GM12878 (cell line): ENCODE data around the gene CCL20.

ENCODE experiments used
- CHD1 ChIP-seq: IDR thresholded peaks from 2 replicates; pipeline ENCODE4 v1.6.1; 2012; ENCODE audit warnings: low read depth, low read length, improper control_type of control experiment
- CREB1 ChIP-seq: IDR thresholded peaks from 2 replicates; pipeline ENCODE4 v1.6.1; 2012; ENCODE audit warnings: low read depth, mild to moderate bottlenecking, inconsistent platforms
- DPF2 ChIP-seq: fragments of 450-650 bp; IDR thresholded peaks from 2 replicates; pipeline ENCODE4 v1.6.1; 2017; ENCODE audit warnings: mild to moderate bottlenecking
- KDM1A ChIP-seq: fragments of 200-600 bp; sonication (generic); IDR thresholded peaks from 2 replicates; pipeline ENCODE4 v1.6.1; 2016; ENCODE audit warnings: borderline replicate concordance
- LARP7 ChIP-seq: fragments of 450-650 bp; IDR thresholded peaks from 2 replicates; pipeline ENCODE4 v1.6.1; 2017; ENCODE audit warnings: mild to moderate bottlenecking
- SMC3 ChIP-seq: IDR thresholded peaks from 2 replicates; pipeline ENCODE4 v1.6.1; 2011; ENCODE audit warnings: low read length, improper control_type of control experiment, borderline replicate concordance
- SPI1 ChIP-seq: IDR thresholded peaks from 2 replicates; pipeline ENCODE4 v1.6.1; 2011; ENCODE audit warnings: low read depth, mild to moderate bottlenecking, low read length, moderate library complexity, borderline replicate concordance; ENCODE audit not compliant: insufficient read depth
- SREBF2 ChIP-seq: IDR thresholded peaks from 2 replicates; pipeline ENCODE4 v1.6.1; 2012; ENCODE audit warnings: mild to moderate bottlenecking, low read length
- STAT1 ChIP-seq: fragments of 450-650 bp; conservative IDR thresholded peaks from 2 replicates; pipeline ENCODE4 v1.6.1; 2014; ENCODE audit warnings: antibody characterized with exemption, mild to moderate bottlenecking
- ZNF274 ChIP-seq: IDR thresholded peaks from one replicate; pipeline ENCODE4 v1.8.0; 2011; ENCODE audit not compliant: insufficient read length, insufficient read depth
- ZSCAN29 ChIP-seq: fragments of 450-650 bp; IDR thresholded peaks from 2 replicates; pipeline ENCODE4 v1.6.1; 2017; ENCODE audit warnings: mild to moderate bottlenecking, moderate library complexity
- TF ChIP-seq, protein P1 (sequence below), 3 experiments: IDR thresholded peaks in 2 of 3; conservative IDR thresholded peaks in 1 of 3; 2 replicates each; pipeline ENCODE4 v1.5.1; 2011; ENCODE audit warnings: low read depth in 3 of 3, low read length in 3 of 3, mild to moderate bottlenecking in 3 of 3, control low read depth in 2 of 3, moderate library complexity in 2 of 3, inconsistent platforms in 1 of 3, mixed read lengths in 1 of 3; ENCODE audit not compliant: control insufficient read depth in 2 of 3, insufficient read depth in 1 of 3; ENCODE audit errors: extremely low read depth in 1 of 3
- TF ChIP-seq, protein P2 (sequence below): IDR thresholded peaks from 2 replicates; pipeline ENCODE4 v1.6.1; 2012; ENCODE audit warnings: low read depth, low read length, improper control_type of control experiment
- TF ChIP-seq, protein P3 (sequence below): IDR thresholded peaks from 2 replicates; pipeline ENCODE4 v1.6.1; 2012; ENCODE audit warnings: mild to moderate bottlenecking, low read depth, low read length

DNA sequence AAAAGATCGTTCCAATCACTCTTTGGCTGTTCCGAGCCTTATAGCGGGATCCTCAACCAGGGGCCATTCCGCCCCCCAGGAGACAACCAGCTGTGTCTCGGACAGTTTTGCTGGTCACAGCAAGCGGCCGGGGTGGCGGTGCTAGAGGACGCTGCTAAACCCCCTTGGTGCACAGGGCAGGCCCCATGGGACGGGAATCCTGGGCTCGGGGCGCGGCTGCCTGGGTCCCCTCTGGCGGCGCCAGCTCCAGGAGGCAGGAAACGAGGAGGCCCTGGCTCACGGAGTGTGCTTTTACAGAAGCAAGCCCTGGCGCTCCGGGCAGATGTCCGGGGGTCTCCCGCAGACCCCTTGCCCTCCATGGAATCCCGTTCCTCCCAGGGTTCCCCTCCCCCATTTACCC is 45.8 kb upstream of the CCL20 start:
- TF ChIP-seq, protein P1, sequence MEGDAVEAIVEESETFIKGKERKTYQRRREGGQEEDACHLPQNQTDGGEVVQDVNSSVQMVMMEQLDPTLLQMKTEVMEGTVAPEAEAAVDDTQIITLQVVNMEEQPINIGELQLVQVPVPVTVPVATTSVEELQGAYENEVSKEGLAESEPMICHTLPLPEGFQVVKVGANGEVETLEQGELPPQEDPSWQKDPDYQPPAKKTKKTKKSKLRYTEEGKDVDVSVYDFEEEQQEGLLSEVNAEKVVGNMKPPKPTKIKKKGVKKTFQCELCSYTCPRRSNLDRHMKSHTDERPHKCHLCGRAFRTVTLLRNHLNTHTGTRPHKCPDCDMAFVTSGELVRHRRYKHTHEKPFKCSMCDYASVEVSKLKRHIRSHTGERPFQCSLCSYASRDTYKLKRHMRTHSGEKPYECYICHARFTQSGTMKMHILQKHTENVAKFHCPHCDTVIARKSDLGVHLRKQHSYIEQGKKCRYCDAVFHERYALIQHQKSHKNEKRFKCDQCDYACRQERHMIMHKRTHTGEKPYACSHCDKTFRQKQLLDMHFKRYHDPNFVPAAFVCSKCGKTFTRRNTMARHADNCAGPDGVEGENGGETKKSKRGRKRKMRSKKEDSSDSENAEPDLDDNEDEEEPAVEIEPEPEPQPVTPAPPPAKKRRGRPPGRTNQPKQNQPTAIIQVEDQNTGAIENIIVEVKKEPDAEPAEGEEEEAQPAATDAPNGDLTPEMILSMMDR (IDR thresholded peaks at IDR 0.05 in 2 of 3, conservative IDR thresholded peaks at IDR 0.05 in 1 of 3; ENCODE audit: control insufficient read depth in 2 of 3, extremely low read depth in 1 of 3, insufficient read depth in 1 of 3, low read depth in 3 of 3, low read length in 3 of 3) = no peak
- TF ChIP-seq, protein P2, sequence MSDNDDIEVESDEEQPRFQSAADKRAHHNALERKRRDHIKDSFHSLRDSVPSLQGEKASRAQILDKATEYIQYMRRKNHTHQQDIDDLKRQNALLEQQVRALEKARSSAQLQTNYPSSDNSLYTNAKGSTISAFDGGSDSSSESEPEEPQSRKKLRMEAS = no peak
- no peak for TF ChIP-seq ZNF274
- TF ChIP-seq CHD1 = no peak
- no peak for TF ChIP-seq ZSCAN29
- TF ChIP-seq SMC3 = no peak
- no peak for TF ChIP-seq DPF2
- no peak for TF ChIP-seq KDM1A
- no peak for TF ChIP-seq STAT1
- TF ChIP-seq LARP7 = no peak
- TF ChIP-seq SREBF2 = no peak
- TF ChIP-seq, protein P3, sequence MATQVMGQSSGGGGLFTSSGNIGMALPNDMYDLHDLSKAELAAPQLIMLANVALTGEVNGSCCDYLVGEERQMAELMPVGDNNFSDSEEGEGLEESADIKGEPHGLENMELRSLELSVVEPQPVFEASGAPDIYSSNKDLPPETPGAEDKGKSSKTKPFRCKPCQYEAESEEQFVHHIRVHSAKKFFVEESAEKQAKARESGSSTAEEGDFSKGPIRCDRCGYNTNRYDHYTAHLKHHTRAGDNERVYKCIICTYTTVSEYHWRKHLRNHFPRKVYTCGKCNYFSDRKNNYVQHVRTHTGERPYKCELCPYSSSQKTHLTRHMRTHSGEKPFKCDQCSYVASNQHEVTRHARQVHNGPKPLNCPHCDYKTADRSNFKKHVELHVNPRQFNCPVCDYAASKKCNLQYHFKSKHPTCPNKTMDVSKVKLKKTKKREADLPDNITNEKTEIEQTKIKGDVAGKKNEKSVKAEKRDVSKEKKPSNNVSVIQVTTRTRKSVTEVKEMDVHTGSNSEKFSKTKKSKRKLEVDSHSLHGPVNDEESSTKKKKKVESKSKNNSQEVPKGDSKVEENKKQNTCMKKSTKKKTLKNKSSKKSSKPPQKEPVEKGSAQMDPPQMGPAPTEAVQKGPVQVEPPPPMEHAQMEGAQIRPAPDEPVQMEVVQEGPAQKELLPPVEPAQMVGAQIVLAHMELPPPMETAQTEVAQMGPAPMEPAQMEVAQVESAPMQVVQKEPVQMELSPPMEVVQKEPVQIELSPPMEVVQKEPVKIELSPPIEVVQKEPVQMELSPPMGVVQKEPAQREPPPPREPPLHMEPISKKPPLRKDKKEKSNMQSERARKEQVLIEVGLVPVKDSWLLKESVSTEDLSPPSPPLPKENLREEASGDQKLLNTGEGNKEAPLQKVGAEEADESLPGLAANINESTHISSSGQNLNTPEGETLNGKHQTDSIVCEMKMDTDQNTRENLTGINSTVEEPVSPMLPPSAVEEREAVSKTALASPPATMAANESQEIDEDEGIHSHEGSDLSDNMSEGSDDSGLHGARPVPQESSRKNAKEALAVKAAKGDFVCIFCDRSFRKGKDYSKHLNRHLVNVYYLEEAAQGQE = no peak
- no peak for TF ChIP-seq SPI1
- no peak for TF ChIP-seq CREB1
